K562 (cell line): ENCODE data around the gene TCAP. TPM values are rescaled to one million over a fixed set of nuclear protein-coding genes. Genes with fewer than 3 reads are reported as not detected.

Experiments
- ATAC-seq: fragments of 200-7000 bp; cut with Tn5 transposase; 3 replicates; pipeline ENCODE4 v1.9.1; 2020; ENCODE audit warnings: moderate library complexity
- BruUV-seq: library from RNA; stranded (reverse); fragments of 400-500 nt; replicated peaks from 2 replicates; lab custom pipeline; 2021; lab: Mats Ljungman, UMichigan
- CTCF ChIA-PET: fragments of 300-600 bp; formaldehyde crosslinking; extraction: SDS; loops from one replicate; lab custom pipeline; 2021; ENCODE audit warnings: low intra/inter-chr PET ratio; lab: Yijun Ruan, JAX
- POLR2A ChIA-PET: fragments of 300-600, 350-650 bp; sonication (Branson Sonifier 250); formaldehyde crosslinking; extraction: SDS; loops from one replicate; lab custom pipeline; 2021; ENCODE audit warnings: antibody characterized with exemption, inconsistent platforms; lab: Yijun Ruan, JAX
- DNase-seq, 4 experiments: peaks; one replicate each; pipeline versions ENCODE4 v3.0.0 to v3.0.0-alpha.2; 2011 to 2018; ENCODE audit warnings: low spot score in 3 of 4, mixed read lengths in 3 of 4; ENCODE audit errors: extremely low read depth in 1 of 4
- FAIRE-seq: peaks from 2 replicates; lab custom pipeline; 2011; peaks lifted over from hg19 to GRCh38; lab: Jason Lieb, UNC
- H2AFZ ChIP-seq: 2 replicates; pipeline ENCODE4 v1.6.0; 2011; ENCODE audit warnings: low read depth, low read length, control low read depth, inconsistent platforms
- H3K27ac ChIP-seq: fragments of 200-600 bp; 3 replicates; pipeline ENCODE4 v1.8.0; 2011; ENCODE audit warnings: low read depth, mild to moderate bottlenecking, control low read depth, inconsistent platforms, low read length, moderate library complexity, mixed read lengths; ENCODE audit errors: extremely low read depth
- H3K27me3 ChIP-seq, 2 experiments: fragments of 300-600 bp in 1 of 2; 2 replicates in 1 of 2; 3 replicates in 1 of 2; pipeline versions ENCODE4 v1.6.0 to v1.8.0; 2011; ENCODE audit warnings: inconsistent platforms in 2 of 2, low read length in 2 of 2, mild to moderate bottlenecking in 1 of 2, mixed read lengths in 1 of 2, moderate library complexity in 1 of 2; ENCODE audit not compliant: control insufficient read depth in 2 of 2, insufficient read depth in 2 of 2
- H3K36me3 ChIP-seq: fragments of 300-600 bp; 3 replicates; pipeline ENCODE4 v1.8.0; 2011; ENCODE audit warnings: mild to moderate bottlenecking, low read length, inconsistent platforms; ENCODE audit not compliant: control insufficient read depth, insufficient read depth
- H3K4me1 ChIP-seq, 2 experiments: fragments of 200-600 bp in 1 of 2; replicated peaks in 1 of 2; 2 replicates in 1 of 2; 3 replicates in 1 of 2; pipeline versions ENCODE4 v1.5.1 to v1.8.0; 2011; ENCODE audit warnings: inconsistent platforms in 2 of 2, low read length in 2 of 2, mild to moderate bottlenecking in 1 of 2, mixed read lengths in 1 of 2, moderate library complexity in 1 of 2; ENCODE audit not compliant: control insufficient read depth in 2 of 2, insufficient read depth in 2 of 2
- H3K4me2 ChIP-seq: 2 replicates; pipeline ENCODE4 v1.6.1; 2011; ENCODE audit warnings: low read length, control low read depth, inconsistent platforms, mixed read lengths; ENCODE audit not compliant: insufficient read depth
- H3K4me3 ChIP-seq: fragments of 200-600 bp; sonication (generic), shearing (Covaris generic); 2 replicates; pipeline ENCODE4 v1.5.1; 2016; ENCODE audit warnings: control low read depth, inconsistent platforms
- H3K79me2 ChIP-seq: fragments of 200-600 bp; 3 replicates; pipeline ENCODE4 v1.8.0; 2011; ENCODE audit warnings: low read length, inconsistent platforms; ENCODE audit not compliant: control insufficient read depth, insufficient read depth
- H3K9ac ChIP-seq, 2 experiments: 2 replicates each; pipeline versions ENCODE4 v1.6.0 to v1.6.1; 2011; ENCODE audit warnings: low read depth in 2 of 2, low read length in 2 of 2, control low read depth in 1 of 2, inconsistent platforms in 1 of 2, mild to moderate bottlenecking in 1 of 2, mixed read lengths in 1 of 2; ENCODE audit not compliant: insufficient read depth in 1 of 2
- H3K9me1 ChIP-seq: one replicate; pipeline ENCODE4 v1.6.0; 2011; ENCODE audit warnings: inconsistent platforms, mild to moderate bottlenecking, low read length, moderate library complexity; ENCODE audit not compliant: control insufficient read depth, insufficient read depth
- H3K9me3 ChIP-seq: replicated peaks from 2 replicates; pipeline ENCODE4 v1.5.1; 2011; ENCODE audit warnings: low read depth, low read length, inconsistent platforms; ENCODE audit not compliant: control insufficient read depth, insufficient read depth
- H4K20me1 ChIP-seq: replicated peaks from 2 replicates; pipeline ENCODE4 v1.6.1; 2011; ENCODE audit warnings: low read length, inconsistent platforms, mixed read lengths; ENCODE audit not compliant: control insufficient read depth, insufficient read depth
- AFF4 ChIP-seq: sonication (generic); formaldehyde crosslinking; IDR thresholded peaks from 2 replicates; pipeline ENCODE4 v1.8.0; 2023; ENCODE audit warnings: mild to moderate bottlenecking, missing genetic modification reagents
- ARID2 ChIP-seq: fragments of 450-650 bp; IDR thresholded peaks from 2 replicates; pipeline ENCODE4 v1.6.1; 2017; ENCODE audit warnings: antibody characterized with exemption, mild to moderate bottlenecking
- CTCFL ChIP-seq: IDR thresholded peaks from 2 replicates; pipeline ENCODE4 v1.6.1; 2011; ENCODE audit warnings: borderline replicate concordance, low read depth, mild to moderate bottlenecking, moderate library complexity, low read length; ENCODE audit not compliant: insufficient read depth, poor library complexity, severe bottlenecking
- FOXA3 ChIP-seq, 2 experiments: fragments of 450-650 bp in 1 of 2; sonication (generic) in 1 of 2; formaldehyde crosslinking; IDR thresholded peaks in 1 of 2; conservative IDR thresholded peaks in 1 of 2; 2 replicates each; pipeline versions ENCODE4 v1.4.0 to v1.8.0; 2020 to 2022; ENCODE audit warnings: mild to moderate bottlenecking in 2 of 2, missing genetic modification reagents in 1 of 2
- L3MBTL2 ChIP-seq: fragments of 450-650 bp; IDR thresholded peaks from 2 replicates; pipeline ENCODE4 v1.6.1; 2016; ENCODE audit warnings: mild to moderate bottlenecking, moderate library complexity
- MTA3 ChIP-seq: fragments of 450-650 bp; formaldehyde crosslinking; IDR thresholded peaks from 2 replicates; pipeline ENCODE4 v1.6.1; 2017; ENCODE audit warnings: mild to moderate bottlenecking, borderline replicate concordance
- MYNN ChIP-seq, 2 experiments: sonication (generic); formaldehyde crosslinking in 1 of 2; IDR thresholded peaks; 2 replicates each; pipeline versions ENCODE4 v1.5.0 to v1.6.1; 2016 to 2020; ENCODE audit warnings: antibody characterized with exemption in 1 of 2, missing genetic modification reagents in 1 of 2
- NELFE ChIP-seq: IDR thresholded peaks from 2 replicates; pipeline ENCODE4 v1.6.1; 2011; ENCODE audit warnings: mild to moderate bottlenecking; ENCODE audit not compliant: insufficient read depth, insufficient read length
- POLR2B ChIP-seq: fragments of 450-650 bp; IDR thresholded peaks from 2 replicates; pipeline ENCODE4 v1.6.1; 2018; ENCODE audit warnings: low read depth; ENCODE audit not compliant: partially characterized antibody
- POLR3G ChIP-seq: IDR thresholded peaks from 2 replicates; pipeline ENCODE4 v1.6.1; 2011; ENCODE audit not compliant: insufficient read length, insufficient replicate concordance; ENCODE audit errors: extremely low read depth
- RB1 ChIP-seq: fragments of 450-650 bp; IDR thresholded peaks from 2 replicates; pipeline ENCODE4 v1.6.1; 2017; ENCODE audit warnings: low read depth, mild to moderate bottlenecking
- STAG1 ChIP-seq: sonication (generic); formaldehyde crosslinking; IDR thresholded peaks from 2 replicates; pipeline ENCODE4 v1.5.0; 2020; ENCODE audit warnings: missing genetic modification reagents, borderline replicate concordance
- TEAD4 ChIP-seq, 2 experiments: sonication (generic) in 1 of 2; formaldehyde crosslinking in 1 of 2; IDR thresholded peaks; 2 replicates each; pipeline versions ENCODE4 v1.6.1 to v1.8.0; 2012 to 2022; ENCODE audit warnings: borderline replicate concordance in 1 of 2, inconsistent platforms in 1 of 2, low read length in 1 of 2, mild to moderate bottlenecking in 1 of 2, missing genetic modification reagents in 1 of 2
- WGBS: fragments of 100-300 bp; shearing (Covaris generic); methylation state at CpG from one replicate; pipeline ENCODE4 v1.1.6; 2016; ENCODE audit warnings: low coverage, mixed read lengths; ENCODE audit not compliant: insufficient coverage; ENCODE audit errors: missing lambda C conversion rate; 5-methylcytosine and 5-hydroxymethylcytosine counted together
- in situ Hi-C: fragments of 300-500 bp; cut with MboI; formaldehyde crosslinking; loops from 4 replicates; pipeline ENCODE4 v1.15.0; 2018; ENCODE audit warnings: inconsistent platforms, mixed read lengths
- intact Hi-C: fragments of 100-400 bp; cut with micrococcal nuclease; formaldehyde crosslinking; loops from 2 replicates; pipeline ENCODE4 v1.14.2; 2022
- polyA plus RNA-seq, 8 experiments: library from polyadenylated mRNA; depleted of rRNA in 4 of 8; stranded (reverse) in 5 of 8; unstranded in 3 of 8; fragments of >200 nt; fragmentation: Nextera tagmentation in 2 of 8; fragmentation: Illumina TruSeq in 1 of 8; extraction: Ambion mirVana in 2 of 8; extraction: Trizol in 1 of 8; gene quantifications; 2 replicates each; pipeline versions ENCODE4 v1.2.1 to v1.2.3, GENCODE V29; 2011 to 2014; ENCODE audit warnings: inconsistent platforms in 1 of 8, missing spikeins in 1 of 8
- total RNA-seq, 7 experiments: library from RNA; depleted of rRNA in 6 of 7; stranded (reverse); fragments of >200 nt in 6 of 7; fragmentation: Illumina TruSeq in 2 of 7; extraction: Trizol in 2 of 7; gene quantifications; 2 replicates each; pipeline versions ENCODE4 v1.2.1 to v1.2.3, GENCODE V29; 2011 to 2021; ENCODE audit warnings: low replicate concordance in 1 of 7

Gene TCAP
- total and polyA plus RNA-seq, 9 of the 15 experiments (the other 6 are each of a cell fraction or from before 2014, with no cell fraction given): 0.33 to 1.4 (median 0.82) TPM; not detected in 2

GRCh38 chr17:39621523-39622379 is 43.4 kb upstream of the TCAP start:
- no peaks in the 10 kb centered on the region for H3K9me3 ChIP-seq
- ATAC-seq (peak; percentile 84), DNase-seq (peak; percentile 82 to 88 (median 84)), FAIRE-seq (peak; percentile 94)
- no peaks in the 10 kb centered on the region for H3K9me1 ChIP-seq
- no TSS peak for BruUV-seq
- peak overlapping the region; percentile 70 for H3K4me2 ChIP-seq
- H3K9ac ChIP-seq: peak overlapping the region in 1 of 2 experiments; percentile 79; a peak in 1 of 4 replicates
- H4K20me1 ChIP-seq: no peaks in the 10 kb centered on the region
- H2AFZ ChIP-seq: peak overlapping the region; percentile 76
- H3K27ac ChIP-seq: no peak overlapping the region
- peaks cover 3 to 31% of the 10 kb centered on the region in 2 experiments; a peak in 2 of 5 replicates for H3K27me3 ChIP-seq
- intact Hi-C loops (loop anchor here (1.0 to 2.0 kb wide), 5 partner anchors 47 to 359 kb away; partner anchors contain the start of genes PNMT and PSMD3), in situ Hi-C loops (loop anchor here (5.0 kb wide), 2 partner anchors 51 to 136 kb away; no protein-coding TSS in a partner anchor)
- no peaks in the 10 kb centered on the region for H3K79me2 ChIP-seq
- H3K4me3 ChIP-seq: no peak overlapping the region
- ChIA-PET CTCF (interaction anchor here (0.5 to 5.2 kb wide), 17 partner anchors 9 to 911 kb away, joined by 3 to 131 read pairs (median 4); partner anchors contain the start of genes MIEN1, PGAP3, PNMT and PSMD3), POLR2A (interaction anchor here (0.5 to 0.9 kb wide), 7 partner anchors 21 to 131 kb away, joined by 3 to 4 read pairs (median 3); partner anchors contain the start of genes PGAP3 and PNMT)
- WGBS: 6% methylated on average over 24 of the region's 26 CpGs
- H3K4me1 ChIP-seq: peaks cover 3 to 38% of the 10 kb centered on the region in 2 experiments; a peak in 3 of 5 replicates
- no peaks in the 10 kb centered on the region for H3K36me3 ChIP-seq
- peak; percentile 75; the same call in 1 of the 2 replicates for TF ChIP-seq STAG1 (CRISPR knock-in tag)
- TF ChIP-seq ARID2: peak; percentile 85
- no peak for TF ChIP-seq FOXA3 (CRISPR knock-in tag; conservative IDR thresholded peaks at IDR 0.05 in 1 of 2, IDR thresholded peaks at IDR 0.05 in 1 of 2)
- TF ChIP-seq MTA3: peak; percentile 26; the same call in 1 of the 2 replicates
- no peak for TF ChIP-seq AFF4 (CRISPR knock-in tag)
- TF ChIP-seq TEAD4 (IDR thresholded peaks at IDR 0.05; ENCODE audit: low read length): peak; percentile 14; the same call in 1 of the 2 replicates
- no peak for TF ChIP-seq TEAD4 (CRISPR knock-in tag; IDR thresholded peaks at IDR 0.05; ENCODE audit: borderline replicate concordance)
- no peak for TF ChIP-seq POLR2B
- peak; percentile 88 for TF ChIP-seq RB1
- peak; percentile 54; the same call in 1 of the 2 replicates for TF ChIP-seq MYNN (IDR thresholded peaks at IDR 0.05)
- TF ChIP-seq MYNN (CRISPR knock-in tag; IDR thresholded peaks at IDR 0.05): no peak
- TF ChIP-seq NELFE: no peak
- peak; percentile 79 for TF ChIP-seq CTCFL
- TF ChIP-seq POLR3G: no peak
- peak; percentile 23; the same call in 1 of the 2 replicates for TF ChIP-seq L3MBTL2
